ENCODE measurements around the gene RAB30. TPM values are rescaled to one million over a fixed set of nuclear protein-coding genes. Genes with fewer than 3 reads are reported as not detected.
A peak's percentile ranks its signal among the peaks of the same experiment; 100 is the strongest.

Gene RAB30, protein sequence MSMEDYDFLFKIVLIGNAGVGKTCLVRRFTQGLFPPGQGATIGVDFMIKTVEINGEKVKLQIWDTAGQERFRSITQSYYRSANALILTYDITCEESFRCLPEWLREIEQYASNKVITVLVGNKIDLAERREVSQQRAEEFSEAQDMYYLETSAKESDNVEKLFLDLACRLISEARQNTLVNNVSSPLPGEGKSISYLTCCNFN
- 10 to 100 TPM; 28.1 to 35.5 TPM for total RNA-seq
- 10 to 100 TPM; 10.7 to 17.4 (median 12.8) TPM for polyA plus RNA-seq
- total RNA-seq, result 14.6 to 89.1 (median 49.8) reads per million in 6 experiments

DNA sequence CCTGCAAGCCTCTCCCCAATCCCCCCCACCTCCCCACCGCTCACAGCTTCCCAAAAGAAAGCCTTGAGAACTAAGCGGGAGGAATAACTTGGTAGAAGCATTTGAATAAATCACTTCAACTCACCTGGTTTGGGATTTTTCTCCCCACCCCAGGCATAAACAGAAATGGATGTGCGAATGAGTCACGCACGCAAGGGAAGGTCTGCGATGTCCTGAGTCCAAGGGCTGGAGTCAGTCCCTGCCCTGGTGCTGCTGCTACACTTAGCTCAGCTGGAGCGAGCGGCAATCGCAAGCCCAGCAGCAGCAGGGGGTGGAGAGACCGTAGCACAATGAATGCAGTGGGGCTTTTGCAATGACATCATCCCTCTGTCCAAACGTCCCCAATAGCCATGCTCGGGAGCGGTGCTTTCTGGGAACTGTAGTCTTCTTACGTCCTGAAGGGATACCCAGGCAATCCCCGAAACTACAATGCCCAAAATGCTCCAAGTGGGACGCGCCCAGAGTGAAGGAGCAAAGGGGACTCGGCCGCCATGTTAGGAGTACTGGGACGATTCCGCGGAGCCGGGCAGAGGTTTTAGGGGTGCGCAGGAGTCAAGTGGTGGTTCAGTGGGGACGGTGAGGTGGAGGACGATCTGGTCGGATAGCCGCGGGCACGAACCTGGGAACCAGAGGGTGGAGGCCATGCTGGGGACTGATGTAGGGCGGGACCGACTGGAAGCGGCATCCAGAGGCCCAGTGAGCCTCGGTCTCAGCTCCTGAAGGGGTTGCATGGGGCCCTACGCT is at the start of gene RAB30:
Gene RAB30 (minus strand): TSS at position 331 of the 783 bp plus-strand sequence. CDS start 74,581 bp downstream, outside the sequence.
- ATAC-seq (peak; percentile 94 to 95), DNase-seq (peak; percentile 70 to 98 (median 94))
- Mint-ChIP-seq H3K4me1 (peaks cover 9 to 43% (median 26%) of the 10 kb centered on the region in 4 donors), H3K4me3 (no peak within 1 kb of the TSS), H3K27ac (no peak within 1 kb of the TSS), H3K36me3 (peaks cover 5 to 15% (median 10%) of the 10 kb centered on the region in 3 donors), H3K9me3 (no peaks in the 10 kb centered on the region), H3K27me3 (no peaks in the 10 kb centered on the region)
- POLR2A ChIA-PET, result interaction anchor here (0.6 to 6.6 kb wide), 18 partner anchors 9 to 178 kb away, joined by 3 to 67 read pairs (median 4); partner anchors contain the start of genes DDIAS, PCF11 and PRCP

- H3K9me3 Mint-ChIP-seq, result no peaks in the 10 kb centered on the region
- ATAC-seq (no peak), DNase-seq (no peak)
- H3K27me3 Mint-ChIP-seq, result no peaks in the 10 kb centered on the region
- peak overlapping the region in 9 of 10 donors; percentile 75 to 99 (median 92) for H3K27ac Mint-ChIP-seq
- peak overlapping the region in 1 of 10 donors; percentile 51 for H3K4me3 Mint-ChIP-seq
- peaks cover 24 to 71% (median 66%) of the 10 kb centered on the region in 4 donors for H3K4me1 Mint-ChIP-seq
- POLR2A ChIA-PET, result interaction anchor here (0.7 to 2.1 kb wide), 4 partner anchors 36 to 185 kb away, joined by 3 to 8 read pairs (median 3); partner anchors contain the start of genes ANKRD42 and PCF11
- H3K36me3 Mint-ChIP-seq, result no peaks in the 10 kb centered on the region
Measured at GRCh38 chr11:83120327-83120726, 48.6 kb upstream of the RAB30 start.

DNA sequence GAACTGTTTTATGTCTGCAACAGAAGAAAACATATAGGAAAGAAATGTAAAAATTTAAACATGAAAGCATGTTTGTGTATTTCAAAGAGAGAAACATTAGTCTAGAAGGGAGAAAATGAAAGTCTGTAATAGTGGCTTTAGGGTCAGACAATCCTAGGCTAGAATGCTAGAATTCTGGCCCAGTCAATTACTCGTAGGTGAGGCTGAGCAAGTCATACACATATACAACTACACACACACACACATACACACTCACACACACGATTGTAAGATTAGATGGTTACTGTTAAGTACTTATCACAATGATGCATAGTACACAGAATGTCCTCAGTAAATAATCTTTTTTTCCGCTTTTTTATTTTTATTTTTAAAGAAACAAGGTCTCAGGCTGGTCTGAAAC is 47.5 kb upstream of the RAB30 start:
- POLR2A ChIA-PET, result interaction anchor here (1.1 to 2.1 kb wide), 3 partner anchors 37 to 218 kb away, joined by 3 to 8 read pairs (median 3); partner anchors contain the start of genes DDIAS and PCF11
- ATAC-seq (no peak), DNase-seq (no peak)
- no peaks in the 10 kb centered on the region for H3K27me3 Mint-ChIP-seq
- no peaks in the 10 kb centered on the region for H3K9me3 Mint-ChIP-seq
- peaks cover 0 to 1% (median 0%) of the 10 kb centered on the region in 3 donors for H3K36me3 Mint-ChIP-seq
- H3K27ac Mint-ChIP-seq, result peak overlapping the region in 9 of 10 donors; percentile 88 to 99 (median 96)
- H3K4me1 Mint-ChIP-seq, result peaks cover 28 to 79% (median 75%) of the 10 kb centered on the region in 4 donors
- H3K4me3 Mint-ChIP-seq, result peak overlapping the region in 1 of 10 donors; percentile 21

- H3K4me3 Mint-ChIP-seq, result peak overlapping the region in 7 of 10 donors; percentile 21 to 63 (median 38)
- H3K27me3 Mint-ChIP-seq, result no peaks in the 10 kb centered on the region
- no peak for ATAC-seq
- peaks cover 0 to 1% (median 0%) of the 10 kb centered on the region in 3 donors for H3K36me3 Mint-ChIP-seq
- DNase-seq, result no peak
- peak overlapping the region; percentile 90 to 99 (median 96) for H3K27ac Mint-ChIP-seq
- no peaks in the 10 kb centered on the region for H3K9me3 Mint-ChIP-seq
- POLR2A ChIA-PET, result interaction anchor here (1.0 to 4.4 kb wide), 6 partner anchors 33 to 219 kb away, joined by 3 to 43 read pairs (median 4); partner anchors contain the start of genes DDIAS, PCF11 and PRCP
- peaks cover 27 to 80% (median 75%) of the 10 kb centered on the region in 4 donors for H3K4me1 Mint-ChIP-seq
Measured at GRCh38 chr11:83118814-83119213, 47.1 kb upstream of the RAB30 start.

DNA sequence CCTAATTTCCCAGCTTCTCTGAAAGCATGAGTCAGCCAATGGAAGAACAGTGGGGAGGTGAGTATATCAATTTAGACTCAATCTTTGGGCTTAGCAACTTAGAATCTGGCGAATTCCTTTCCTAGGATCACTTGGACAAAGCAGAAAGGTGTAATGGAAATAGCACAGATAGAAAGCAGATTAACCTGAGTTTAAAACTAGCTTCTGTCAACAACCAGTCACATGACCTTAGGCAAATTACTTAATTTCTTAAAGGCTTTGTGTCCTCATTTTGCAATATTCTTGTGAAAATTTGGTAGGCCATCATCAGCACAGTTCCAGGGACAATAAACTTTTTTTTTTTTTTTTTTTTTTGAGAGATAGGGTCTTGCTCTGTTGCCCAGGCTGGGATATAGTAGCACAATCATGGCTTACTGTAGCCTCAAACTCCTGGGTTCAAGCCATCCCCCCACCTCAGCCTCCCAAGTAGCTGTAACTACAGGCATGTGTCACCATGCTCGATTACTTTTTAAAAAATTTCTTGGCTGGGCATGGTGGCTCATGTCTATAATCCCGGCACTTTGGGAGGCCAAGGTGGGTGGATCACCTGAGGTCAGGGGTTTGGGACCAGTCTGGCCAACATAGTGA is 44.4 kb upstream of the RAB30 start:
- H3K36me3 Mint-ChIP-seq, result peaks cover 2 to 3% (median 2%) of the 10 kb centered on the region in 3 donors
- no peaks in the 10 kb centered on the region for H3K27me3 Mint-ChIP-seq
- peaks cover 20 to 66% (median 56%) of the 10 kb centered on the region in 4 donors for H3K4me1 Mint-ChIP-seq
- H3K9me3 Mint-ChIP-seq, result no peaks in the 10 kb centered on the region
- peak overlapping the region in 9 of 10 donors; percentile 47 to 99 (median 92) for H3K27ac Mint-ChIP-seq
- H3K4me3 Mint-ChIP-seq, result peak overlapping the region; percentile 56 to 96 (median 82)
- no peak for ATAC-seq
- no peak for DNase-seq
- POLR2A ChIA-PET, result interaction anchor here (1.1 to 4.4 kb wide), 2 partner anchors 40 to 42 kb away, joined by 3 to 43 read pairs; partner anchors contain the start of gene PCF11

GRCh38 chr11:83115551-83115950 is 43.9 kb upstream of the RAB30 start:
- Mint-ChIP-seq H3K27ac (peak overlapping the region; percentile 15 to 92 (median 58)), H3K36me3 (peaks cover 3 to 7% (median 5%) of the 10 kb centered on the region in 3 donors), H3K9me3 (no peaks in the 10 kb centered on the region), H3K4me1 (peaks cover 20 to 60% (median 50%) of the 10 kb centered on the region in 4 donors), H3K27me3 (no peaks in the 10 kb centered on the region), H3K4me3 (peak overlapping the region; percentile 27 to 96 (median 73))
- ATAC-seq (no peak), DNase-seq (no peak)
- POLR2A ChIA-PET, result interaction anchor here (4.4 kb wide), 1 partner anchor 41 kb away, joined by 43 read pairs; the partner anchor contains the start of gene PCF11

- Mint-ChIP-seq H3K9me3 (no peaks in the 10 kb centered on the region), H3K36me3 (peaks cover 3 to 8% (median 7%) of the 10 kb centered on the region in 3 donors), H3K4me3 (peak overlapping the region; percentile 27 to 96 (median 73)), H3K4me1 (peaks cover 18 to 55% (median 45%) of the 10 kb centered on the region in 4 donors), H3K27me3 (no peaks in the 10 kb centered on the region), H3K27ac (peak overlapping the region in 4 of 10 donors; percentile 15 to 36 (median 34))
- DNase-seq (no peak), ATAC-seq (no peak)
- POLR2A ChIA-PET, result interaction anchor here (4.4 kb wide), 1 partner anchor 41 kb away, joined by 43 read pairs; the partner anchor contains the start of gene PCF11
Measured at GRCh38 chr11:83115026-83115425, 43.3 kb upstream of the RAB30 start.

GRCh38 chr11:83112886-83113285 is 41.2 kb upstream of the RAB30 start:
- peaks cover 0 to 2% (median 0%) of the 10 kb centered on the region in 5 donors for H3K27me3 Mint-ChIP-seq
- peak overlapping the region in 1 of 10 donors; percentile 51 for H3K27ac Mint-ChIP-seq
- ATAC-seq, result no peak
- no peak for DNase-seq
- H3K9me3 Mint-ChIP-seq, result no peaks in the 10 kb centered on the region
- no peak overlapping the region for H3K4me3 Mint-ChIP-seq
- H3K36me3 Mint-ChIP-seq, result peaks cover 3 to 8% (median 7%) of the 10 kb centered on the region in 3 donors
- H3K4me1 Mint-ChIP-seq, result peaks cover 14 to 36% (median 24%) of the 10 kb centered on the region in 4 donors
- POLR2A ChIA-PET, result interaction anchor here (2.4 kb wide), 1 partner anchor 9 kb away, joined by 6 read pairs; no protein-coding TSS in a partner anchor

GRCh38 chr11:83105168-83105567 is 33.5 kb upstream of the RAB30 start:
- POLR2A ChIA-PET, result no interaction called here
- DNase-seq, result no peak
- Mint-ChIP-seq H3K9me3 (no peaks in the 10 kb centered on the region), H3K4me1 (no peaks in the 10 kb centered on the region), H3K36me3 (peaks cover 0 to 5% (median 0%) of the 10 kb centered on the region in 3 donors), H3K27ac (no peak overlapping the region), H3K4me3 (no peak overlapping the region), H3K27me3 (peaks cover 0 to 10% (median 0%) of the 10 kb centered on the region in 5 donors)
- ATAC-seq, result no peak

GRCh38 chr11:83102834-83103233 is 31.1 kb upstream of the RAB30 start:
- POLR2A ChIA-PET, result interaction anchor here (1.1 kb wide), 1 partner anchor 53 kb away, joined by 4 read pairs; no protein-coding TSS in a partner anchor
- H3K27ac Mint-ChIP-seq, result peak overlapping the region in 1 of 10 donors; percentile 3
- DNase-seq, result no peak
- no peak overlapping the region for H3K4me3 Mint-ChIP-seq
- peaks cover 0 to 8% (median 0%) of the 10 kb centered on the region in 5 donors for H3K27me3 Mint-ChIP-seq
- H3K9me3 Mint-ChIP-seq, result no peaks in the 10 kb centered on the region
- no peak for ATAC-seq
- H3K4me1 Mint-ChIP-seq, result no peaks in the 10 kb centered on the region
- peaks cover 0 to 5% (median 0%) of the 10 kb centered on the region in 3 donors for H3K36me3 Mint-ChIP-seq

DNA sequence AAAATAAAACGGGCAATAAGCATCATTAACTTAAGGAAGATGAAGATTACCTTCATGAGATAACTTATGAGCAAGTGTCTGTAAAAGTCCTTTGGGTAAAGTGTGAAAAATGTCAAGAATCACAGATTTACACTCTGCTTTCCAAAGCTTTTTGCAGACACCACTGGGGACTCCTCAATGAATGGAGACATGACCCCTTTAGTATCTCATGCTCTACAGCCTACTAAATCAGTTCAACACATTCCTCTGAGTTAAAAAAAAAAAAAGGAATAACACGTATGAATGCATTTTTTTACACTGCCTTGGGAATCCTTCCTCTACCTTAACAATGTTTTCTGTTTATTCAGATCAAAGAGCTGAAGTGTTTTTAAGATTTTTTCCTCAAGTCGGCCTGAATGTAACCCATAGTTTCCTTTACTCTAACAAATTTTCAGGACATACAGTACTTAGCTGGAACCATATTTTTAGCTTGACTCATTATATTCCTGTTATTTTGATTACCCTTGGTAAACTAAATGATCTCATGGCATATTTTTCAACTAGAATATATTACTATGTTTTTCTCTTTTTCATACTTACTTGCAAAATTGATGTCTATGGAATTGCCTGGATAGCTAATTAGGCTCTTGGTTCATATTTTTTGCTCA is 25.9 kb upstream of the RAB30 start:
- Mint-ChIP-seq H3K27ac (peak overlapping the region in 1 of 10 donors; percentile 31), H3K4me3 (no peak overlapping the region), H3K9me3 (no peaks in the 10 kb centered on the region), H3K4me1 (peaks cover 0 to 8% (median 3%) of the 10 kb centered on the region in 4 donors), H3K36me3 (no peaks in the 10 kb centered on the region), H3K27me3 (no peaks in the 10 kb centered on the region)
- POLR2A ChIA-PET, result interaction anchor here (1.0 to 1.1 kb wide), 2 partner anchors 13 to 23 kb away, joined by 4 to 5 read pairs; no protein-coding TSS in a partner anchor
- DNase-seq (no peak), ATAC-seq (no peak)
